HUES64 (cell line): Measurements from ENCODE around the gene MYO1E.
A peak's percentile ranks its signal among the peaks of the same experiment; 100 is the strongest.

ENCODE experiments used
- H3K27ac ChIP-seq: 2 replicates; pipeline ENCODE4 v1.7.0; 2013; ENCODE audit warnings: low read depth, low read length, inconsistent platforms
- H3K27me3 ChIP-seq: 2 replicates; pipeline ENCODE4 v1.6.1; 2013; ENCODE audit warnings: mild to moderate bottlenecking, low read length; ENCODE audit not compliant: insufficient read depth
- H3K36me3 ChIP-seq: 2 replicates; pipeline ENCODE4 v1.6.1; 2013; ENCODE audit warnings: mild to moderate bottlenecking, low read length; ENCODE audit not compliant: insufficient read depth
- H3K4me1 ChIP-seq: 2 replicates; pipeline ENCODE4 v1.6.1; 2013; ENCODE audit warnings: mild to moderate bottlenecking, low read length, moderate library complexity; ENCODE audit not compliant: insufficient read depth
- H3K4me3 ChIP-seq: 2 replicates; pipeline ENCODE4 v1.5.1; 2013; ENCODE audit warnings: mild to moderate bottlenecking, low read length, moderate library complexity
- H3K9ac ChIP-seq: 2 replicates; pipeline ENCODE4 v1.6.1; 2013; ENCODE audit warnings: mild to moderate bottlenecking, low read depth, low read length
- H3K9me3 ChIP-seq: 2 replicates; pipeline ENCODE4 v1.6.1; 2013; ENCODE audit warnings: low read depth, low read length; ENCODE audit not compliant: insufficient read depth
- WGBS: fragments of 150-250, 120-280 bp; methylation state at CpG from one replicate; pipeline ENCODE4 v1.1.7; 2013; ENCODE audit warnings: missing lambda C conversion rate; 5-methylcytosine and 5-hydroxymethylcytosine counted together

Gene MYO1E

GRCh38 chr15:59367022-59367451 lies 5.6 kb downstream of the MYO1E start:
- H3K27me3 ChIP-seq = peaks cover 7% of the 10 kb centered on the region
- peaks cover 18% of the 10 kb centered on the region for H3K4me1 ChIP-seq

DNA sequence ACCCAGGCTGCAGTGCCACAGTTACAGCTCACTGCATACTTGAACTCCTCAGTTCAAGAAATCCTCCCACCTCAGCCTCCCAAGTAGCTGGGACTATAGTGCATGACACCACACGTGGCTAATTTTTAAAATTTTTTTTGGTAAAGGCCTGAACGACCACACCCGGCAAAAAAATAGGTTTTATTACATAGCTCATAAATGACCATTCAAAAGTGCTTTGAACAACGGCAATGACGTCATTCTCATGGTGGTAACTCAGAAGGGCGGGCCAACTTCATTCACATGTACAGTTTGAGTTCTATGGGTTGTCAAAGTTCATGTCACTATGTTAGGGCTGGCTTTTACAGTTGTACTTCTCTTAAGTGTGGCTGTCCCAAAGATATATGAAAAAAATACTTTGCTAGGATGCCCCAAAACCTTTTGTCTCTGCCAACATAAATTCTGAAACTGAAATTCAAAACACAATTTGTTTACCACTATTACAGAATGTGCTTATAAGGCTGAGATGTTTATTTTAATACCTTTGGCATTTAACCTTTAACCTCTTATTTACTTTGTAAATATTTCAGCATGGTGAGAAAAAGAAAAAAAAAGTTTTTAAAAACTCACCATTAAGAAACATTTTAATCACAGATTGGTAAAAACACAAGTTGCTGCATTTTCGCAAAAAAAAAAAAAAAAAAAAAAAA lies 6.2 kb downstream of the MYO1E start:
- Histone ChIP-seq H3K4me3 (no peak overlapping the region), H3K36me3 (no peaks in the 10 kb centered on the region), H3K9me3 (no peaks in the 10 kb centered on the region), H3K27me3 (peaks cover 7% of the 10 kb centered on the region), H3K4me1 (peaks cover 18% of the 10 kb centered on the region), H3K27ac (no peak overlapping the region), H3K9ac (no peak overlapping the region)
- WGBS = 67% methylated on average over 7 of the region's 7 CpGs

More at GRCh38 chr15:59367022-59367451, 5.6 kb downstream of the MYO1E start:
- WGBS = 94% methylated on average over 5 of the region's 5 CpGs
- no peaks in the 10 kb centered on the region for H3K9me3 ChIP-seq
- H3K4me3 ChIP-seq = no peak overlapping the region
- H3K27ac ChIP-seq = no peak overlapping the region
- H3K9ac ChIP-seq = no peak overlapping the region
- no peaks in the 10 kb centered on the region for H3K36me3 ChIP-seq

GRCh38 chr15:59364248-59364647 lies 8.4 kb downstream of the MYO1E start:
- Histone ChIP-seq H3K36me3 (no peaks in the 10 kb centered on the region), H3K4me3 (no peak overlapping the region), H3K9me3 (no peaks in the 10 kb centered on the region), H3K9ac (no peak overlapping the region), H3K27me3 (no peaks in the 10 kb centered on the region), H3K27ac (no peak overlapping the region), H3K4me1 (peaks cover 8% of the 10 kb centered on the region)
- WGBS = 97% methylated on average over 3 of the region's 4 CpGs

GRCh38 chr15:59362331-59362730 lies 10.3 kb downstream of the MYO1E start:
- Histone ChIP-seq H3K4me3 (no peak overlapping the region), H3K27ac (no peak overlapping the region), H3K36me3 (no peaks in the 10 kb centered on the region; the same call in 1 of the 2 replicates), H3K4me1 (peaks cover 5% of the 10 kb centered on the region), H3K27me3 (no peaks in the 10 kb centered on the region), H3K9ac (no peak overlapping the region), H3K9me3 (no peaks in the 10 kb centered on the region)
- WGBS = no CpG with 5 or more reads among the region's 2 CpGs

DNA sequence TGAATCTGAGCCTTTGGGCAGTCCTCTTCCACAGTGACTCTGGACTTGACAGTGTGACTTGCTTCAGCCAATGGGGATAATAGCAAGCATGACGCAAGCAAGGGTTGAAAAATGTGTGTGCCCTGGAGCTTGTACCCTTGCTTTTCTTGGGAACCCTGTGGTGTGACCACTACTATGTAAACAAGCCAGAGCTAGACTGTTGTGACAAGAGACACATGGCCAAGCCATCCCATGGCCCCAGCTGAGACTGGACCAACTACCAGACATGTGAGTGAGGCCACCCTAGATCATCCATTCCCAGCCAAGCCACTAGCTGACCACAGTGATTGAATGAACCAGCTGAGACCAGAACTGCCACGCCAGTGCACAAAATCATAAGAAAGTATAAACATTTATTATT lies 11.8 kb downstream of the MYO1E start:
- no peak overlapping the region; the same call in 1 of the 2 replicates for H3K27ac ChIP-seq

DNA sequence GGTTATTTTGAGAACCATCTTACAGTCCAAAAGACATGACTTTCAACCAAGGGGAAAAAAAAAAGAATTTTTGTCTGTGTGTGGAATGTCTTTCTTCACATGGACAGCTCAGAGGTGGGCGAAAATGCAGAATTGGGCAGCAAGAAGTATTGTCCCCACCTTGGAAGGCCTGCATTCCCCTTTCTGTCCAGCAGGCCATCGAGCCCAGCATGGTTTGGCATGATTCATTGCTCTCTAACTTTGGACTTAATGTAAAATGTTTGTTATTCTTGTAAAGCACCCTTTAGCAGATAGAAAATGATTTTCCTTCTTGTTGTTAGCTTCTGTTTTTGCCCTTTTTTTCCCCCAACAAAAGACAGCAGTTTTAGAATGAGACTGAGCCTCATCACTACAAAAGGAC lies 12.4 kb downstream of the MYO1E start:
- no peak overlapping the region; the same call in 1 of the 2 replicates for H3K27ac ChIP-seq
- H3K9ac ChIP-seq = no peak overlapping the region
- no peaks in the 10 kb centered on the region for H3K27me3 ChIP-seq
- no peaks in the 10 kb centered on the region; the same call in 1 of the 2 replicates for H3K36me3 ChIP-seq
- 85% methylated on average over 2 of the region's 2 CpGs for WGBS
- H3K4me1 ChIP-seq = peaks cover 13% of the 10 kb centered on the region
- no peak overlapping the region for H3K4me3 ChIP-seq
- no peaks in the 10 kb centered on the region for H3K9me3 ChIP-seq

More for the DNA sequence above, 11.8 kb downstream of the MYO1E start:
- Histone ChIP-seq H3K27me3 (no peaks in the 10 kb centered on the region), H3K36me3 (no peaks in the 10 kb centered on the region; the same call in 1 of the 2 replicates), H3K4me3 (no peak overlapping the region), H3K4me1 (peaks cover 8% of the 10 kb centered on the region), H3K9ac (no peak overlapping the region), H3K9me3 (no peaks in the 10 kb centered on the region)
- 93% methylated on average over 1 of the region's 2 CpGs for WGBS

DNA sequence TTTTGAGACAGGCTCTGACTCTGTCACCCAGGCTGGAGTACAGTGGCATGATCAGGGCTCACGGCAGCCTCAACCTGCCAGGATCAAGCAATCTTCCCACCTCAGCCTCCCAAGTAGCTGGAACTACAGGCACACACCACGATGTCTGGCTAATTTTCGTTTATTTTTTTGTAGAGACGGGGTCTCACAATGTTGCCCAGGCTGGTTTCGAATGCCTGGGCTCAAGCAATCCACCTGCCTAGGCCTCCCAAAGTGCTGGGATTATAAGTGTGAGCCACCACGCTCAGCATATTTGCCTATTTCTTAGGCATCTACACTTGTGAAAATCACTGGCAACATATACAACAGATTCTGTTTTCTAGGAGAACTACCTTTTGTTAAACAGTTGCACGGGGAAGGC lies 16.9 kb downstream of the MYO1E start:
- Histone ChIP-seq H3K9me3 (no peaks in the 10 kb centered on the region), H3K4me3 (no peak overlapping the region), H3K9ac (no peak overlapping the region; the same call in 1 of the 2 replicates), H3K27me3 (no peaks in the 10 kb centered on the region), H3K27ac (no peak overlapping the region; the same call in 1 of the 2 replicates), H3K4me1 (peaks cover 52% of the 10 kb centered on the region), H3K36me3 (no peaks in the 10 kb centered on the region; the same call in 1 of the 2 replicates)
- WGBS = 86% methylated on average over 7 of the region's 7 CpGs

DNA sequence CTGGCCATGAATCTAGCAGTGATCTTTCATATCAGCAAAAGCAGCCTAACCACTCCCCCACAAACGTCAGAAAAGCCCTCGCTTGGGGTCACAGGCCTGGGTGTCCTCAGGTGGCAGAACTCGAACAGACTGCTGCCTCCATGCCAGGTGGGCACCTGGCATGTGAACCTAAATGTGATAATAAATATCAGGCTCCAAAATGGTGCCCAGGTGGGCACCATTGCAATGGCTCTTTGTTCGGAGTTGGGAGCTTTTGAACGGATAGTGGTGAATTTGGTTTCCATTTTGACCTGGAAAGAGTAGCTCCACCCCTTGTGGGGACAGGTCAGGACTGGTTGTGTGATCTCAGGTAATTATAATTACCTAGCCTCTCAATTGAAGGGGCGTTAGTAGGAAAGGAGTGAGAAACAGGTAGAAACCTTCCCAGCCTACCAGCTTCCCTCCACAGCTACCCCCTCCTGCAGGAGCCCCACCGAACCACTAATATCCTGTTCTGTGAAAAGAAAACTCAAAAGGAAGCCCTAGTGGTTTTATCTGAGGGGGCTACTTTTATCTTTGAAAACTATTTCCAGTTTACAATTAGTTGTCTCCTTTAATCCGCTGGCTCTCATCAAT lies 18.1 kb downstream of the MYO1E start:
- 12% methylated on average over 5 of the region's 8 CpGs for WGBS
- Histone ChIP-seq H3K27ac (peak overlapping the region; percentile 99), H3K9ac (peak overlapping the region; percentile 79), H3K36me3 (no peaks in the 10 kb centered on the region; the same call in 1 of the 2 replicates), H3K27me3 (no peaks in the 10 kb centered on the region), H3K9me3 (no peaks in the 10 kb centered on the region), H3K4me1 (peaks cover 63% of the 10 kb centered on the region), H3K4me3 (peak overlapping the region; percentile 37)

- peaks cover 69% of the 10 kb centered on the region for H3K4me1 ChIP-seq
- peak overlapping the region; percentile 99 for H3K27ac ChIP-seq
- WGBS = 10% methylated on average over 6 of the region's 6 CpGs
- peak overlapping the region; percentile 79 for H3K9ac ChIP-seq
- H3K27me3 ChIP-seq = no peaks in the 10 kb centered on the region
- H3K9me3 ChIP-seq = no peaks in the 10 kb centered on the region
- H3K36me3 ChIP-seq = no peaks in the 10 kb centered on the region; the same call in 1 of the 2 replicates
- peak overlapping the region; percentile 37 for H3K4me3 ChIP-seq
These were observed 18.7 kb downstream of the MYO1E start for GRCh38 chr15:59353994-59354416.

DNA sequence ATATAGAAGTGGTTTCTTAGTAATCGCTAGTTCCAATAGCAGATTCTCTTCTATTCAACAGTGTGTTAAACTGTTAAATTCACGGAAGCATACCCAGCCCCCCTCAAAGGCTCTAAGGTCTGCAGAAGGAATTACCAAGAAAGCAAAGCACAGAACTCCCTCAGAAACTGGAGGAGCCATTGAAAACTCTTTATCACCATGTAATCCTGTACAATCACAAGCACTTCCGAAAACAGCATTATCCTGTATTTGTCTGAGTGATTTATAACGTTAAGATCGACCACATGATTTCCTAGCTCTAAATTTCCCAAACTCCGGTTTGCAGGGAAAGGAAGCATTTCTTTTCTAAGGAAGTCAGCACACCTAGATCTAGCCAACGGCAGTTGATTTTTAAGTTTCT lies 20.0 kb downstream of the MYO1E start:
- peaks cover 78% of the 10 kb centered on the region for H3K4me1 ChIP-seq

DNA sequence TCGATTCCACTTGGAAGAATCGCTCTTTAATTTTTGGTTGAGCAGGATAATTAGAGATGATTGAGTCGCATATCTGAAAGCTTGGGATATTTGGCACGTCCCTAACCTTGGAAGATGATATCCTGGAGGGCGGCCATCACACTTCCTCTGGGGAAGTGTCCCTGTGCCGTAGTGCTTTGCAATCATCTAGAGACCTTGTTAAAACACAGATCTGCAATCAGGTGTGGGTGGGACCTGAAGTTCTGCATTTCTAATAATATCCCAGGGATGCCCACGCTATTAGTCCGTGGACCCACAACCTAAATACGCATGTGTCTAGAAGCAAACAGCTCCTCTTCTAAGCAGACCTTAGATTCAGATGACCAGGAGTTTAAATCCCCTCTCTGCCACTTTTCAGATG lies 20.5 kb downstream of the MYO1E start:
- Histone ChIP-seq H3K9me3 (no peaks in the 10 kb centered on the region), H3K9ac (no peak overlapping the region), H3K36me3 (no peaks in the 10 kb centered on the region), H3K27me3 (no peaks in the 10 kb centered on the region), H3K27ac (no peak overlapping the region), H3K4me1 (peaks cover 83% of the 10 kb centered on the region), H3K4me3 (no peak overlapping the region)
- WGBS = 95% methylated on average over 9 of the region's 9 CpGs

More for the DNA sequence above, 20.0 kb downstream of the MYO1E start:
- Histone ChIP-seq H3K27ac (no peak overlapping the region), H3K4me3 (no peak overlapping the region), H3K36me3 (no peaks in the 10 kb centered on the region; the same call in 1 of the 2 replicates), H3K9me3 (no peaks in the 10 kb centered on the region), H3K27me3 (no peaks in the 10 kb centered on the region), H3K9ac (no peak overlapping the region)
- WGBS = 66% methylated on average over 6 of the region's 7 CpGs
